ENCODE data around the gene MICAL3. TPM values are rescaled to one million over a fixed set of nuclear protein-coding genes. Genes with fewer than 3 reads are reported as not detected.

Gene MICAL3
- total RNA-seq, 1 donor, result 11.0 TPM

DNA sequence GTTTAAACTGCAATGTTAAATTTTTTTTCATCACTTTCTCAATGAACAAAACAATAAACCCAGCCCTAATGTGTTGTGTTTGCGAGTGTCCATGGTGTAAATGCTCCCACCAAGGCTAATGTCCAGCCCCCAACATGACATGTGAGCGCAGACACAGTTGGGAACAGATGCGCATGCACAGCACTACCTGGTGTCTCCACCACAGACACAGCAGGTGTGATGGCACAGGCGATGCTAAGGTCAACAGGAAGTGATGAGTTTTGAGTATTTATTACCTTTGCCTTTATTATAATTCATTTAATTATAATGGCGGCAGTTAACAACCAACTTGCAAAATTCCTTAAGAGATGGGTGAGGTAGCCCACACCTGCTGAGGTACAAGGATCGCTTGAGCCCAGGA is 42.9 kb downstream of the MICAL3 start:
- peaks cover 20% of the 10 kb centered on the region for H3K4me1 ChIP-seq (ENCODE audit: insufficient read depth, low read length)
- no peaks in the 10 kb centered on the region for H3K27me3 ChIP-seq (ENCODE audit: insufficient read depth, low read length)
- H3K4me3 ChIP-seq (ENCODE audit: low read length), result no peak overlapping the region
- H3K9me3 ChIP-seq (ENCODE audit: low read depth, low read length), result no peaks in the 10 kb centered on the region

DNA sequence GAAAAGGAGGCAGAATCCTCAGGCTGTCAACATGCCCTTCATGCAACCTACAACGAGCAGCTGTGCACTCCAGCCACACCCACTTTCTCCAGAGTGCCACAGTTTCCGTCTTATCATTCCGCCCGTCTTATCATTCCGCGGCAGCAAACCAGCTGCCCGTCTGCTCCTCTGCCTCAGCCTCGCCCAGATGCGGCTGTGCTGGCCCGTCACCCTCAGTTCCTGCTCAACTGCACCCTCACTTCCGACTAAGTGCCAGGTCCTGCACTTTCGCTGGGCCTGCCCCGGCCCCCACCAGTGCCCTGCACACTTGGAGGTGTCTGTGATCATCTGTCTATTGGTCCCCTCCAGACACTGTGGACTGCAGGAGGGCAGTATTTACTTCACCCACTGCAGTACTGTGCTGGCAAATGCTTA is 43.7 kb downstream of the MICAL3 start:
- Histone ChIP-seq H3K4me3 (ENCODE audit: low read length) (no peak overlapping the region), H3K4me1 (ENCODE audit: insufficient read depth, low read length) (peaks cover 20% of the 10 kb centered on the region), H3K9me3 (ENCODE audit: low read depth, low read length) (no peaks in the 10 kb centered on the region), H3K27me3 (ENCODE audit: insufficient read depth, low read length) (no peaks in the 10 kb centered on the region)

DNA sequence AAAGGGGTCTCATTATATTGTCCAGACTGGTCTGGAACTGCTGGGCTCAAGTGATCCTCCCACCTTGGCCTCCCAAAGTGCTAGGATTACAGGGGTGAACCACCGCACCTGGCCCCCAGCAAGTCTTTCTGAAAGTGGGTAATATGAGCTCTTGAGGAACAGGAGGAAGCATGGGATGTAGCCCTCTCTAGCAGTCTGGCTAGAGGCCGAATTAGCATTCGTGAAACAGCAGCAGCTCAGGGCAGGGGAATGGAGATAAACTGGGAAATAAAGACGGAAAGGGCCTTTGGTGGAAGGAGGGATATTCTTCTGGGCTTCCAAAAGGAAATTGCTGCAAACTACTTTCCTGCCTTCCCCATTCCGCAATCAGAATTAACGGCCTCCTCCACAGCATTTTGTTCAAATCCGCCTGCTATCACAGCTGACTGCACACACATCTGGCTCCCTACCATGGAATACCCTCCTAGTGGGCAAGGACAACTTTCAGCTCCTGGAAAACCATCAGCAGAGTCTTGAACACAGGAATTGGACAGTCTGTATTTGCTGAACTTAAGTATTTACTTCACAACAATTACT is 44.3 kb downstream of the MICAL3 start:
- Histone ChIP-seq H3K9me3 (ENCODE audit: low read depth, low read length) (no peaks in the 10 kb centered on the region), H3K4me1 (ENCODE audit: insufficient read depth, low read length) (peaks cover 22% of the 10 kb centered on the region), H3K4me3 (ENCODE audit: low read length) (no peak overlapping the region), H3K27me3 (ENCODE audit: insufficient read depth, low read length) (no peaks in the 10 kb centered on the region)

DNA sequence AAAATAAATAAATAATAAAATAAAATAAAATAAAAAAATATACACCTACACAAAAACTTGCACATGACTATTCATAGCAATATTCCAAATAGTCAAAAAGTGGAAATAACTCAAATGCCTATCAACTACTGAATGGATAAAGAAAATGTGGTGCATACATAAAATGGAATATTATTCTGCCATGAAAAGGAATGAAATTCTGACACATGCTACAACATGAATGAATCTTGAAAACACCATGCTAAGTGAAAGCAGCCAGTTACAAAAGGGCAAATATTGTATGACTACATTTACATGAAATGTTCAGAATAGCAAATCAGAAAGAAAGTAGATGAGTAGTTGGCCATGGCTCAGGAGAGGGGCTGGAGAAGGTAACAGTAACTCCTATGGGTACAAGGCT is 46.3 kb downstream of the MICAL3 start:
- no peaks in the 10 kb centered on the region for H3K27me3 ChIP-seq (ENCODE audit: insufficient read depth, low read length)
- no peaks in the 10 kb centered on the region for H3K9me3 ChIP-seq (ENCODE audit: low read depth, low read length)
- H3K4me1 ChIP-seq (ENCODE audit: insufficient read depth, low read length), result peaks cover 29% of the 10 kb centered on the region
- H3K4me3 ChIP-seq (ENCODE audit: low read length), result no peak overlapping the region

DNA sequence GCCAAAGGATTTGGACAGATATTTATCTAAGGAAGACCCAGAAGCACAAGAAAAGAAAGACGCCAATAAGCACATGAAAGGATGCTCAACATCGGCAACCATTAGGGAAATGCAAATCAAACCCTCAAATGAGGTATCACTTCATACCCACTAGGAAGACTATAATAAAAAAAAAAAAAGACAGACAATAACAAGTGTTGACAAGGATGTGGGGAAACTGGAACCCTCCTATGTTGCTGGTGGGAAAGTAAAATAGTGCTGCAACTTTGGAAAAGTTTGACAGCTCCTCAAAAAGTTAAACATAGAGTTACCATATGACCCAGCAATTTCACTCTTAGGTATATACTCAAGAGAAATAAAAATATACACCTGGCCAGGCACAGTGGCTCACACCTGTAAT is 47.0 kb downstream of the MICAL3 start:
- Histone ChIP-seq H3K27me3 (ENCODE audit: insufficient read depth, low read length) (no peaks in the 10 kb centered on the region), H3K4me3 (ENCODE audit: low read length) (no peak overlapping the region), H3K4me1 (ENCODE audit: insufficient read depth, low read length) (peaks cover 29% of the 10 kb centered on the region), H3K9me3 (ENCODE audit: low read depth, low read length) (no peaks in the 10 kb centered on the region)

DNA sequence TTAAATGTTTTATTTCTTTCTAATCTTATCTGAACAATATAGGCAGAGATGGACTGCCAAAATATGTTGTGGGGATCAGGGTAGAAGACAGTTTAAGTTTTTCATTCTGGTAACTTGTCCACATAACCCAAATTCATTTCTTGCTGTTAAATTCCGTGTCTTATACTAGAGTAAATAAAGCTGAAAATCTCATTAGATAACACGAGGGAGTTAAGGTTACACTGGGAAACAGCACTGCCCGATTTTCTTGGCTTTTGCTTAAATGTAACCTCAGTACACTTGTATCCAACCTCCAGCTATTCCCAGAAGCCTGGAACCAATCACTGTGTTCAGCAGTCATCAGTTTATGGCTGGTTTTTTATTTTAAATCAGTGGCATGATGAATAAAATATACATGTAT is 48.2 kb downstream of the MICAL3 start:
- H3K4me1 ChIP-seq (ENCODE audit: insufficient read depth, low read length), result peaks cover 29% of the 10 kb centered on the region
- H3K9me3 ChIP-seq (ENCODE audit: low read depth, low read length), result no peaks in the 10 kb centered on the region
- no peaks in the 10 kb centered on the region for H3K27me3 ChIP-seq (ENCODE audit: insufficient read depth, low read length)
- H3K4me3 ChIP-seq (ENCODE audit: low read length), result no peak overlapping the region

DNA sequence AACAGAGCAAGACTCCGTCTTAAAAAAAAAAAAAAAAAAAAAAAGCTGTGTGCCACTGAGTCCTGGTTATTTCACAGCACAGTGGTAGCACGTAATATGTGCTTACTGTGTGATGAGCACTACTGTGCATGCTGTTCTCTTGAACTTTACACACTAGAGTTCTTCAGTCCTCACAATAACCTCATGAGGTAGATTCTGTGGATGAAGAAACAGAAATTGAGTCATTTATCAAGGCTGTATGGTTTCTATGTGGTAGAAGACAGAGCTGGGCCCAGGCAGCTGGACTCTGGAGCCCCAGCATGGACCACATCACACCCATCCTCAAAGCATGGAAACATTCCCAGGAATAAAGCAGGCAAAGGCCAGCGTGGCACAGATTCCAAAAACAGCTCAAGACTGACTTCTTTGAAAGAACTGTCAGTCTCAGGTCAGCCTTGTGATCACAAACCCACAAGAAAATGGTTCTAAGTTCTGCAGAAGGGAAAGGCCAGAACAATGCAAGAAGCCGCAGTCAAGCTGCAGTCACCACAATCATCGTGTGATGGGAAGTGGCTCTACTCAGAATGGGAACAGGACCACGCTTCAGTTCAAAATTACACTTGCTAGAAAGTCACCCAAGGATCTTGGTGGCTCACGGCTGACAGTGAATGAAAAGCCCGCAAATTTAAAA is 49.5 kb downstream of the MICAL3 start:
- no peak overlapping the region for H3K4me3 ChIP-seq (ENCODE audit: low read length)
- H3K9me3 ChIP-seq (ENCODE audit: low read depth, low read length), result no peaks in the 10 kb centered on the region
- peaks cover 22% of the 10 kb centered on the region for H3K4me1 ChIP-seq (ENCODE audit: insufficient read depth, low read length)
- H3K27me3 ChIP-seq (ENCODE audit: insufficient read depth, low read length), result no peaks in the 10 kb centered on the region

DNA sequence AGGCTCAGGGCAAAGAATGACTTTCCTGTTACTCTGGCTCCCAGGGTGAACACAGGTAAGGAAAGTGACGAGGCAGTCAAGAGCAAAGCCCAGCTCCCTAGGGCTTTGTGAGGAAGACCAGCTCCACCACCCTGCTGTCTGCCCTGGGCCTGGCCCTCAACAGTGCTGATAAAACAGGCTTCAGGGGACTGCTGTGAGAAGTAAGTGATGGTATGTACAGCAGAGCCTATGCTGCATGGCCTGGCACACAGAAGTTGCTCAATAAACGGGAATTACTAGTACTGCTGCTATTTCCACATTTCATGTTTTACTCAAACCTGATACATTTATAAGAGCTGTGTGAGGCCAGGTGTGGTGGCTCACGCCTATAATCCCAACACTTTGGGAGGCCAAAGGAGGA is 50.3 kb downstream of the MICAL3 start:
- no peaks in the 10 kb centered on the region for H3K27me3 ChIP-seq (ENCODE audit: insufficient read depth, low read length)
- peaks cover 15% of the 10 kb centered on the region for H3K4me1 ChIP-seq (ENCODE audit: insufficient read depth, low read length)
- no peaks in the 10 kb centered on the region for H3K9me3 ChIP-seq (ENCODE audit: low read depth, low read length)
- no peak overlapping the region for H3K4me3 ChIP-seq (ENCODE audit: low read length)

DNA sequence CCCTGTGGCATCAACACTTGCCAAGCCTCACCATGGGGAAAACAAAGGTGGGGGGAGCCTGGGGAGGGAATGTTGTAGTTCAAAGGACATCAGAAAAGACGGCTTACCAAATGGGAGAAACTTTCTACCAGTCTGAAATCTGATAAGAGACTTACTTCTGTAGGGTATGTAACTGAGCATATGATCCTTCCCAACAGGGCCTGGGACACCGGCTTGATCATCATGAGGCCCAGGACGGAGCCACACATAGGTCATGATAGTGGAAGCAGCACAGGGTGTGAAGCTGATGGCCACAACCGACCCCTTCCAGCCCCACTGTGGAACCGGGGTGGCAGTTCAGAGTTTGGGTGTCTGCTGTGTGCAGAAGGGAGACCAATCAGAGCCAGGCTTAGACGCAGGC is 51.1 kb downstream of the MICAL3 start:
- H3K27me3 ChIP-seq (ENCODE audit: insufficient read depth, low read length), result no peaks in the 10 kb centered on the region
- H3K9me3 ChIP-seq (ENCODE audit: low read depth, low read length), result no peaks in the 10 kb centered on the region
- no peak overlapping the region for H3K4me3 ChIP-seq (ENCODE audit: low read length)
- peaks cover 15% of the 10 kb centered on the region for H3K4me1 ChIP-seq (ENCODE audit: insufficient read depth, low read length)

DNA sequence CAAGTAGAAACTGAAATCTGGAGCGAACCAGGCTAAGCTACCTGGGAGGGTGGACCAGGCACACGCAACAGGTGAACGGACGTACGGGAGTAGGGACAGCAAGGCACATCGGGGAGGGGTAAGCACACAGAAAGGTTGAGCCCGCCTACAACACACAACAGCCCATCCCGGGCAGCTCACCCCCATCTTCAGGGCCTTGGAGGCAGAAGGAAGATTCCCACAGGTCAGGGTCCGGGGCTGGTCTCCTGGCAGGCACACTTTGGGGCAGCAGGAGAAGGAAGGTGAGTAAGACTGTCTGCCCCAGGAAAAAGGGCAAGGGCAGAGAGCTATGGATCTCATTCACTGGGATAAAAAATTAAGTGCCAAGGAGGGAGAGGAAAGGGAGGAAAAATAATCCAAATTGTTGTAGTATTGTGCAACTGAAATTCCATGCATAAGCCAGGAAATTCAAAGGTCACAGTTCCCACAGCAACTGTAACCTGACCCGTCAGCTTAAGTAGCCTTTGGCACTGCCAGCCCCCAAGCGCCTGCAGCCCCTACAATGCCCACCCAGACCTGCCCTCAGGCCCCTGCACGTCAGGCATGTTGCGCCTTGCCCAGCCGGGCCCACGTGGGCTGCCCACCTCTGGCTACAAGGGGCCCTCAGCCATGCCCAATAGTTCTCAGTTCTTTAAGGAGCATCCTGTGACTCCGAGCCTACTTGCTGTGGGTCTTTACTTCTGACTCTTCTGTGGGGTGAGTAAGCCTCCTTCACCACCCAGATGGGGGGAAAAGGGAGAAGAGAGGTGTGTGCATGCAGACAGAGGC is 51.8 kb downstream of the MICAL3 start:
- Histone ChIP-seq H3K4me3 (ENCODE audit: low read length) (no peak overlapping the region), H3K4me1 (ENCODE audit: insufficient read depth, low read length) (peaks cover 15% of the 10 kb centered on the region), H3K27me3 (ENCODE audit: insufficient read depth, low read length) (no peaks in the 10 kb centered on the region), H3K9me3 (ENCODE audit: low read depth, low read length) (no peaks in the 10 kb centered on the region)

DNA sequence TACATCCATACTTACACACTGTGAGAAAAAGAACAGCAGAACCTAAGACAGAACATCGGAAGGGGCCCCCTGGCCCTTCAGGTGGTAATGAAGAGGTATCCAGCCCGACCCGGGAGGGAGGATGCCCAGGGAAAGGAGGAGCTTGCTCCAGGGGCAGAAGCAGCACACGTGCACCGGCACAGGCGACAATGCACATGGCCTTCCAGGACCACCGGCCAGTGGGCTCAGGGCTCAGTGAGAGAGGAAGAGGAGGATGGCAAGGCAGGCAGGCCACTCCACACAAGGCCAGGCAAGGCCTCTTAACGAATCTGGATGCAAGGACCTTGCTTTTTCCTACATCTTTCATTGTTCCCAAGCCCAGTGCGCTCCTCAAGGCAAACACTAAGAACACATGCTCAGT is 52.6 kb downstream of the MICAL3 start:
- peaks cover 15% of the 10 kb centered on the region for H3K4me1 ChIP-seq (ENCODE audit: insufficient read depth, low read length)

DNA sequence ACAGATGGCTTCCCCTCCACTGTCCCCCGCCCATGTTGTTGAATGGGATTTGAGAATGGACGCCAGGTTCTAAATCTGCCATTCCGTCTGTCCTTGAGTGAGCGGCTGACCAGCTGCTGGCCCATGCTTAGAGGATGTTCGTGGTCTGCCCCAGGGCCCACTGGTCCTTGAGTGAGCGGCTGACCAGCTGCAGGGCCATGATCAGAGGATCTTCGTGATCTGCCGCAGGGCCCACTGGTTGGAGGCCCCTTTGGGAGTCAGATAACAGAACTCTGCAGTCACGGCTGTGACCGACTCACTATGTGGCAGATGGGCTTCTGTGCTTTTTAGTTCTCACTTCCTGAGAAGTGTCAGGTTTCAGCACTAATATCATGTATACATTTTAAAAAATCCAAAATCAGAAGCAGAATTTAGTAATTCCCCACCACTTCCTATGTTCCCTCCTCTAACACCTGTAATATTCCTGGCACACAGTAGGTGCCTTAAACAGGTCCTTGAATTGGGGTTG is 54.1 kb downstream of the MICAL3 start:
- Histone ChIP-seq H3K4me1 (ENCODE audit: insufficient read depth, low read length) (peaks cover 22% of the 10 kb centered on the region), H3K9me3 (ENCODE audit: low read depth, low read length) (no peaks in the 10 kb centered on the region), H3K27me3 (ENCODE audit: insufficient read depth, low read length) (no peaks in the 10 kb centered on the region), H3K4me3 (ENCODE audit: low read length) (no peak overlapping the region)

More for the DNA sequence above, 52.6 kb downstream of the MICAL3 start:
- Histone ChIP-seq H3K27me3 (ENCODE audit: insufficient read depth, low read length) (no peaks in the 10 kb centered on the region), H3K9me3 (ENCODE audit: low read depth, low read length) (no peaks in the 10 kb centered on the region), H3K4me3 (ENCODE audit: low read length) (no peak overlapping the region)

DNA sequence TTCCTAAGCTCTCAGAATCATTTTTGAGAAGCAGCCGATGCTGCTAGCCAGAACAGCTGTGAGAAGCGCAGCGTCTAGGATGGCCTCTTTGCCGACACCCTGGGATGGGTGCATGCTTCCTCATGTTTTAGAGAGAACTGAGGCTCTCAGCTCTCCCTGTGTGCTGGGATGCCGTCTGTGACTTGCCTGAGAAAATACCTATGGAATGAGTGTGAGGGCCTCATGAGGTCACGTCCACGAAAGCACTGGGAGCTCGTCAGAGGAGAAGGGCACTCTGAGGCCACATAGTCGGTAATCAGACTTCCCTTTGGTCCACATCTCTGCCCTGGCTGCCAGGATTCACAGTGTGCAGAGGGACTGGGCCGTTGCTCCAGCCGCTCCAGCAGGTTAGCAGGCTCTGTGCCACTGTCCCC is 54.7 kb downstream of the MICAL3 start:
- peaks cover 17% of the 10 kb centered on the region for H3K4me1 ChIP-seq (ENCODE audit: insufficient read depth, low read length)
- no peaks in the 10 kb centered on the region for H3K27me3 ChIP-seq (ENCODE audit: insufficient read depth, low read length)
- H3K4me3 ChIP-seq (ENCODE audit: low read length), result no peak overlapping the region
- H3K9me3 ChIP-seq (ENCODE audit: low read depth, low read length), result no peaks in the 10 kb centered on the region

DNA sequence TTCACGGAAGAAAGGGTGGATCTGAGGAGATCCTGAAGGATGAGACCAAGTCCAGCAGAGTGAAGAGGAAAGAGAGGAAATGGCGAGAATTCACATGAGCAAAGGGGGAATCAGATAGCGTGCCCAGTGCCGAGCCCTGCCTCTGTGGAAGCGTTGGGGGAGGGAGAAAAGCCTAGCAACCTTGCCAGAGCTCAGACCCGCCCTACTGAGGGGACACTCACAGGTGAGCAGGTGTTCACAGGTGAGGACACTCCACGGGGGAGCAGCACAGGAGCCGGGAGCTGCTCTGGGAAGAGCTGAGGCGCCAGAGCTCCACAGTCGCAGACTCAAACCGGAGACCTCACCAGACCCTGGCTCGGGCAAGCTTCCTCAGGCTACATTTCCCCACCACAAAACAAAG is 56.2 kb downstream of the MICAL3 start:
- H3K4me1 ChIP-seq (ENCODE audit: insufficient read depth, low read length), result peaks cover 14% of the 10 kb centered on the region
- H3K4me3 ChIP-seq (ENCODE audit: low read length), result no peak overlapping the region
- no peaks in the 10 kb centered on the region for H3K9me3 ChIP-seq (ENCODE audit: low read depth, low read length)
- no peaks in the 10 kb centered on the region for H3K27me3 ChIP-seq (ENCODE audit: insufficient read depth, low read length)

DNA sequence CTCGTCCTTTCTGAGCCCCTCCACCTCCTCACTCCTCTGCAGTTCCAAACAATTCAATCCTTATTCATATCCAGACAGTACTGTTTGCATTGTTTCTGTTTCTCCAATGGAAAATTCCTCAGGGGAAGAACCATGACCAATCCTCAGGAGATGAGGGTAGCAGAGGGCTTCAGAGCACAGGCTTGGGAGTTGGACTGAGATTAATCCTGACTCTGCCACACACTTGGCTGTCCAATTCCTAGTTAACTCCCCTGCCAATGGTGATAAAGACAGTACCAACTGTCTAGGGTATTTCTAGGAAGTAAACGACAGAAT is 58.0 kb downstream of the MICAL3 start:
- Histone ChIP-seq H3K4me3 (ENCODE audit: low read length) (no peak overlapping the region), H3K27me3 (ENCODE audit: insufficient read depth, low read length) (no peaks in the 10 kb centered on the region), H3K4me1 (ENCODE audit: insufficient read depth, low read length) (peaks cover 14% of the 10 kb centered on the region), H3K9me3 (ENCODE audit: low read depth, low read length) (no peaks in the 10 kb centered on the region)
